A673 (cell line): Measurements from ENCODE around the gene HNRNPM. TPM values are rescaled to one million over a fixed set of nuclear protein-coding genes. Genes with fewer than 3 reads are reported as not detected.

Experiments
- BruUV-seq: library from RNA; stranded (reverse); fragments of 400-500 nt; replicated peaks from 2 replicates; lab custom pipeline; 2021; lab: Mats Ljungman, UMichigan
- CTCF ChIA-PET: fragments of 300-600 bp; sonication (Branson Sonifier 250); formaldehyde crosslinking; loops from one replicate; lab custom pipeline; 2022; ENCODE audit warnings: antibody characterized with exemption; lab: Charles Lee
- POLR2A ChIA-PET: fragments of 300-600 bp; sonication (Branson Sonifier 250); formaldehyde crosslinking; loops from one replicate; lab custom pipeline; 2022; ENCODE audit warnings: antibody characterized with exemption; ENCODE audit not compliant: low non-redundant PET; lab: Charles Lee
- DNase-seq: peaks from one replicate; pipeline ENCODE4 v3.0.0-alpha.2; 2015; ENCODE audit warnings: low spot score
- H3K27ac ChIP-seq: fragments of 200-600 bp; sonication (generic); 2 replicates; pipeline ENCODE4 v1.5.1; 2016; ENCODE audit warnings: mixed run types, low read depth, mild to moderate bottlenecking, mixed read lengths, antibody characterized with exemption, low read length; ENCODE audit not compliant: poor library complexity, severe bottlenecking
- H3K27me3 ChIP-seq: fragments of 200-600 bp; sonication (generic); replicated peaks from 2 replicates; pipeline ENCODE4 v1.6.1; 2017; ENCODE audit warnings: mixed run types, low read depth, mild to moderate bottlenecking, mixed read lengths, antibody characterized with exemption, low read length; ENCODE audit not compliant: insufficient read depth, poor library complexity
- H3K36me3 ChIP-seq: fragments of 200-600 bp; sonication (generic); 2 replicates; pipeline ENCODE4 v1.6.1; 2016; ENCODE audit warnings: mixed run types, mild to moderate bottlenecking, mixed read lengths, antibody characterized with exemption, low read length; ENCODE audit not compliant: insufficient read depth, poor library complexity, severe bottlenecking
- H3K4me1 ChIP-seq: fragments of 200-600 bp; sonication (generic); 2 replicates; pipeline ENCODE4 v1.6.1; 2017; ENCODE audit warnings: mixed run types, mild to moderate bottlenecking, mixed read lengths, antibody characterized with exemption, low read length; ENCODE audit not compliant: insufficient read depth, poor library complexity, severe bottlenecking
- H3K4me3 ChIP-seq: fragments of 200-600 bp; sonication (generic); 2 replicates; pipeline ENCODE4 v1.5.1; 2016; ENCODE audit warnings: low read depth, mixed run types, mild to moderate bottlenecking, mixed read lengths, low read length; ENCODE audit not compliant: poor library complexity, severe bottlenecking
- H3K9me3 ChIP-seq: fragments of 200-600 bp; sonication (generic); 2 replicates; pipeline ENCODE4 v1.6.1; 2016; ENCODE audit warnings: mixed run types, low read depth, mild to moderate bottlenecking, mixed read lengths, antibody characterized with exemption, low read length; ENCODE audit not compliant: poor library complexity, severe bottlenecking
- EZH2 ChIP-seq: fragments of 200-600 bp; sonication (generic); IDR thresholded peaks from 2 replicates; pipeline ENCODE4 v1.6.1; 2017; ENCODE audit warnings: borderline replicate concordance, low read depth, mild to moderate bottlenecking, mixed read lengths, antibody characterized with exemption, low read length; ENCODE audit not compliant: poor library complexity, severe bottlenecking
- intact Hi-C: fragments of 100-400 bp; cut with micrococcal nuclease; formaldehyde crosslinking; loops from one replicate; pipeline ENCODE4 v1.10.0; 2022; ENCODE audit not compliant: unreplicated experiment
- total RNA-seq: library from RNA; stranded (reverse); gene quantifications from 2 replicates; pipeline ENCODE4 v1.2.3, GENCODE V29; 2021
- TF ChIP-seq, protein P1 (sequence below): fragments of 300-800, 200-600 bp; sonication (generic); conservative IDR thresholded peaks from 2 replicates; pipeline ENCODE4 v1.5.1; 2017; ENCODE audit warnings: low read depth, mild to moderate bottlenecking, antibody characterized with exemption, low read length, moderate library complexity, mixed read lengths

The HNRNPM gene
- total RNA-seq, 1 experiment from 2014 or later, result 436 TPM

DNA sequence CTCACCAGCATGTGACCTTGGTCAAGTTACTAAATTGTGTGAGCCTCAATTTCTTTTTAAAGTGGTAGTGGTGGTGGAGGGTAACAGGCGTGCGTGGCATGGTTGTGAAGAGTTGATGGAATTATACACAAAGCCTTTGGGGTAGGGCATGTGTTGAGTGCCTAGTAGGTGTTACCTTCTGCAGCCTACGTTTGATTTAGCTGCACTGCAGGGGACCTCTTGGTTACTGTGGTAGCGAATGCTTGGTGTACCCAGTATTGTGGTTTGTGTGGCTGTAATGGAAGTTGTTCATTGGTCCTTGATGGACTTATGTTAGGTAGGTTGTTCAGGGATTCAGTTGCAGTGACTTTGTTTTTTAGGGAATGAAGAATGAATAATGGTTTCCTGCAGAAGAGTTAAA is 33.1 kb downstream of the HNRNPM start:
- CTCF ChIA-PET, result no interaction called here
- DNase-seq, result no peak
- no peaks in the 10 kb centered on the region for H3K4me1 ChIP-seq
- H3K27ac ChIP-seq, result no peak overlapping the region
- H3K36me3 ChIP-seq, result peaks cover 80% of the 10 kb centered on the region
- POLR2A ChIA-PET, result no interaction called here
- TF ChIP-seq, protein P1, sequence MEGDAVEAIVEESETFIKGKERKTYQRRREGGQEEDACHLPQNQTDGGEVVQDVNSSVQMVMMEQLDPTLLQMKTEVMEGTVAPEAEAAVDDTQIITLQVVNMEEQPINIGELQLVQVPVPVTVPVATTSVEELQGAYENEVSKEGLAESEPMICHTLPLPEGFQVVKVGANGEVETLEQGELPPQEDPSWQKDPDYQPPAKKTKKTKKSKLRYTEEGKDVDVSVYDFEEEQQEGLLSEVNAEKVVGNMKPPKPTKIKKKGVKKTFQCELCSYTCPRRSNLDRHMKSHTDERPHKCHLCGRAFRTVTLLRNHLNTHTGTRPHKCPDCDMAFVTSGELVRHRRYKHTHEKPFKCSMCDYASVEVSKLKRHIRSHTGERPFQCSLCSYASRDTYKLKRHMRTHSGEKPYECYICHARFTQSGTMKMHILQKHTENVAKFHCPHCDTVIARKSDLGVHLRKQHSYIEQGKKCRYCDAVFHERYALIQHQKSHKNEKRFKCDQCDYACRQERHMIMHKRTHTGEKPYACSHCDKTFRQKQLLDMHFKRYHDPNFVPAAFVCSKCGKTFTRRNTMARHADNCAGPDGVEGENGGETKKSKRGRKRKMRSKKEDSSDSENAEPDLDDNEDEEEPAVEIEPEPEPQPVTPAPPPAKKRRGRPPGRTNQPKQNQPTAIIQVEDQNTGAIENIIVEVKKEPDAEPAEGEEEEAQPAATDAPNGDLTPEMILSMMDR, result no peak
- TF ChIP-seq EZH2, result no peak
- intact Hi-C loops, result no loop called here
- no peaks in the 10 kb centered on the region for H3K27me3 ChIP-seq
- no TSS peak for BruUV-seq
- no peaks in the 10 kb centered on the region for H3K9me3 ChIP-seq
- H3K4me3 ChIP-seq, result no peak overlapping the region

DNA sequence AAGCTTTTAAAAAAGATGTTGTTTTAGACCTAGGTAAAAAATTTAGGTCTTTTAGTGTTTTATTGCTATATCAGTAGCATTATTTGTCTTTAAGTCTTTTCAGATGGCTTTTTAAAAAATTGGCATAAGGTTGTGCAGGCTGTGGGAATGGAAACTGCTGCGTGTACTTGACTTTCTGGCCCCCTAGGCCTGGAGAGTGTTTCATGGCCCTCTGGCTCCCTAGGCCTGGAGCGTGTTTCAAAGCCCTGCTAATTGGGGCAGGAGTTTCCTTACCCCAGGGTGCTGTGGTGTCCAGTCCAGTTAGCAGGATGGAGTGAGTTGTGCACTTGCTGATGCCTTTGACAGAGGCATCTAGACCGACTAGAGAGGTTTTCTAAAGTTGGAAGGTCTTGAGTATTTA is 33.8 kb downstream of the HNRNPM start:
- no peaks in the 10 kb centered on the region for H3K9me3 ChIP-seq
- H3K27ac ChIP-seq, result no peak overlapping the region
- H3K4me3 ChIP-seq, result no peak overlapping the region
- TF ChIP-seq, protein P1, result no peak
- TF ChIP-seq EZH2, result no peak
- DNase-seq, result no peak
- H3K36me3 ChIP-seq, result peaks cover 80% of the 10 kb centered on the region
- H3K27me3 ChIP-seq, result no peaks in the 10 kb centered on the region
- ChIA-PET POLR2A (no interaction called here), CTCF (no interaction called here)
- BruUV-seq, result no TSS peak
- intact Hi-C loops, result no loop called here
- H3K4me1 ChIP-seq, result no peaks in the 10 kb centered on the region

DNA sequence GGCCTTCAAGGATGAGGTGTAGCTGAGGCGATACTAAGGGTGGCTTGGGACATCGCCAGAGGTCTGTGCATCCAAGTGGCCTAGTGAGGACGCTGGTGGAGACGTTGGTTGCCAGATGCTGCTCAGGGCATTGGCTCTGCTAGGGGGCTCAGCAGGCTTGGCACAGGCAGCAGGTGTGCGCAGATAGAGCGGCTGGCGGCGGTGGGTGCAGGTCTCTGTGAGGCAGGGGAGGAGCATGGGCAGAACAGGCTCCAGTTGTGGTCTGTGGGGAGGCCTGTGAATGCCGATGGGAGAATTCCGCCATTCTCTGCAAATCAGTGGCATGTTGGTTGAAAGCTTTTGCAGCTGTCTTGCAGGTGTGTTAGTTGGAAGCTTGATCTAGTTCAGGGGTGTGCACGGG is 36.4 kb downstream of the HNRNPM start:
- no peak for TF ChIP-seq EZH2
- TF ChIP-seq, protein P1, result no peak
- no TSS peak for BruUV-seq
- CTCF ChIA-PET, result no interaction called here
- POLR2A ChIA-PET, result no interaction called here
- Histone ChIP-seq H3K27ac (no peak overlapping the region), H3K4me1 (no peaks in the 10 kb centered on the region), H3K9me3 (no peaks in the 10 kb centered on the region), H3K36me3 (peaks cover 81% of the 10 kb centered on the region), H3K27me3 (no peaks in the 10 kb centered on the region), H3K4me3 (no peak overlapping the region)
- no peak for DNase-seq
- intact Hi-C loops, result no loop called here
